Caki2 (cell line): ENCODE results near the gene PEX14. TPM values are rescaled to one million over a fixed set of nuclear protein-coding genes. Genes with fewer than 3 reads are reported as not detected.

Experiments
- DNase-seq: peaks from one replicate; pipeline ENCODE4 v3.0.0-alpha.2; 2015; ENCODE audit warnings: low read depth
- in situ Hi-C: cut with HindIII; loops from 2 replicates; pipeline ENCODE4 v1.10.0; 2016; ENCODE audit warnings: low sequenced_read_pairs, low pct_unique_long_range_greater_than_20kb, mixed read lengths
- total RNA-seq: library from RNA; depleted of rRNA; stranded (reverse); fragments of >200 nt; shearing (Covaris generic); gene quantifications from 2 replicates; pipeline ENCODE4 v1.2.3, GENCODE V29; 2014; ENCODE audit warnings: low replicate concordance

PEX14 gene
- total RNA-seq, 1 experiment from 2014 or later = 24.9 TPM

- DNase-seq = no peak
- in situ Hi-C loops = no loop called here
Observed at GRCh38 chr1:10644307-10645128, 169.8 kb downstream of the PEX14 start.

DNA sequence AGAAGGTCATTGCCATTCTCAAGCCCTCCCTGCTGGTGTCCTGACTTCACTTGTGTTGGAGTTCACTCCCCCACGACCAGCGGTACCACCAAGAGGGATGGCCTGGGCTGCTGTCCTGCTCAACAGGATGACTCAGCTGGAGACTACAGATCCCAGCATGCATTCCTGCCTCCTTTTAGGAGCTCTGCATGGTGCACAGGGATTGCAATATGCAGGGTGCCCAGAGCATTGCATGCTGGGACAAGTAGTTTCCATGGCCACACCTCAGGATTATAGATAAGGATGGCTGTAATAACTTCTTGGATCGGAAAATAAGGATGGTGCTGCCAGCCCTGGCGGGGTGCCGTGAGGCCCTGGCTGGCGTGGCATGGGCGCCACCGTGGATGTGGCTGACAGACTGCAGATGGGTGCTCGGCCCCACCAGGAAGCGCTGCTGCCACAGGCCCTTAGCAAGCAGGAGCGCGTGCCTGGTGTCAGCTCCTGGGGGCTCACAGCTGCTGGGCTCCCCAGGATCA, 171.7 kb downstream of the PEX14 start:
- DNase-seq = no peak

GRCh38 chr1:10647414-10648170, 172.8 kb downstream of the PEX14 start:
- no peak for DNase-seq
- in situ Hi-C loops = no loop called here

More for the DNA sequence above, 171.7 kb downstream of the PEX14 start:
- in situ Hi-C loops = no loop called here

GRCh38 chr1:10648689-10649516, 174.2 kb downstream of the PEX14 start:
- no peak for DNase-seq
- in situ Hi-C loops = no loop called here

DNA sequence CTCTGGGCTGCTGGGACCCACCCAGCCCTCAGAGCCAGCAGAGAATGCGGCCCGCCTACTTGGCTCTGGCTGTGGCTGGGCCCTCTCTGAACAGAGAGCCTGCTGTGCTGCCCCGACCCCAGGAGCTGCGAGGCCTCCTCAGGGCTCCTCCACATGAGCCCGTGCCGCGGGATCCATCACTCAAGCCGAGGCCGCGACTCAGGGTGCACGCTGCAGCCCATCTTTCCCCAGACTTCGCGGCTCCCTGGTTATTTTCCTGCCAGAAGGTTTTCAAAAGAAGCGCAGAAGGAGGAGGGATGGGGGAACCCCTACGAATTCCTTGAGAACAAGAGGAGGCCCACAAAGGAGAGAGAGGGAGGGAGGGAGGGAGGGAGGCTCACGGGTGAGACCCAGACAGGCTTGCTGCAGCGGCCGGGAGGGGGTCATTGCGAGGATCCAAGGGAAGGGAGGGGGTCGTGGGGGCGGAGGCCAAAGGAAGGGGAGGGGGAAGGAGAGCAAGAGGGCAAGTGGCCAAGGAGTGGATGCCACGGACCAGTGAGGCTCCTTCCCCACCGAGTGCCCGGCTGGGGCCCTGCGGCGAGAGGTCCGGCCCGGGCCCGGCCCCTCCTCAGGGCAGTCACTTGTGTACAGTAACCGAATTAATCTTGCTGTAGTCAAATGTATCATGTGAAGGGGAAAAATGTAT, 174.9 kb downstream of the PEX14 start:
- in situ Hi-C loops = no loop called here

DNA sequence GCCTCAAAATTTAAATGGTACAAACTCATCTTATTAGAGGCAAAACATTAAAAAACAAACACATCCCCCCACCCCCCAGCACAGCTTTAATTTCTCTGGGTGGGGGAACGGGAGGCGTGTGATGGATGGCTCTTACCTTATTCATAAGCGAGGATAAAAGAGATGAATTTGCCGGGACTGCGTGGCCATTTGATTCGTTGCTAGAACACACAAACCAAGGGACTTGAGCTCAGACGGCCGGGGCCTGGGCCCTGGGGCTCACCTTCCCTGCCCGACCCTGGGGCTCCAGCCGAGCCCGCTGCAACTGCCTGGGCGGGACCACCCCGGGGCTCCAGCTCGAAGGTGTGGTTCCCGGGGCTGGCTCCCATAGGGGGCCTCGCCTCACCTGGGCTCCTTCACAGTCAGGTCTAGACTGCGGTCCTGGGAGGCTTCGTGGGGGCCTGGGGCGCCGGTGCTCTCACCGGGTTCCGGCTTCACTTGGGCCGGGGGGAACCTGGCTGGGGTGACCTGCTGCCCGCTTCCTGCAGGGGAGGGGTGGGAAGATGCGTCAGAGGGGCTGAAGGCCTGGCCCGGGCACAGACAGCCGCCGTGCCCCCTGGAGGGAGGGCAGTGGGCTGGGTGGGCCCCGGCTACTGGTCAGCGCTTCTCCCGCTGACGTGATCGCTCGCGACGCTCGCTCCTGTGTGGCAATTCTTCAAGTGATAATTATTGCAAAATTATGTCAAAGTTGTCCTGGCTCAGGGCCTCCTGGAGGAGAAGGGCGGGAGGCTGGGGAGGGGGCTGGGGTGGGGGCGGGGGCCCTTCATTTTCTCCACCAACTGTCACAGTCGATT, 176.0 kb downstream of the PEX14 start:
- in situ Hi-C loops = no loop called here
- DNase-seq = no peak

More for the DNA sequence above, 174.9 kb downstream of the PEX14 start:
- DNase-seq = no peak

- in situ Hi-C loops = no loop called here
- no peak for DNase-seq
Observed at GRCh38 chr1:10651389-10651766, 176.6 kb downstream of the PEX14 start.

GRCh38 chr1:10651793-10652192, 177.0 kb downstream of the PEX14 start:
- in situ Hi-C loops = no loop called here
- DNase-seq = no peak

DNA sequence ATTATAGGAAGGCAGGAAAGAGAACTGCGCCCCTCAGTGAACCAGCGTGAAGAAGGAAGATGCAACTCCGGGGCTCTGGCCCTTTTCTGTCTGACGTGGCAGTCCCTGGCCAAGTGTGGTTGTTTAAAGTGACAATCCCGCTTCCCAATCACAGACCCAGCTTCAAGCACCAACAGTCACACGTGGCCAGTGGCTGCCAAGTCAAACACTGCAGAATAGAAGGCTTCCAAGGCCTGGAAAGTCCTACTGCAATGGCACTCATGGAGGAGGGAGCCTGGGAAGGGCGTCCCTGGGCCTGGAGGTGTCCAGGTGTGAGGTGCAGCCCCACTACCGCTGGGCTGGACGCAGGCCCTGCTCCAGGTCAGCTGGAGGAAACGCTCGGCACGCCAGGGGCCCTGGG, 177.9 kb downstream of the PEX14 start:
- DNase-seq = no peak
- in situ Hi-C loops = no loop called here

DNA sequence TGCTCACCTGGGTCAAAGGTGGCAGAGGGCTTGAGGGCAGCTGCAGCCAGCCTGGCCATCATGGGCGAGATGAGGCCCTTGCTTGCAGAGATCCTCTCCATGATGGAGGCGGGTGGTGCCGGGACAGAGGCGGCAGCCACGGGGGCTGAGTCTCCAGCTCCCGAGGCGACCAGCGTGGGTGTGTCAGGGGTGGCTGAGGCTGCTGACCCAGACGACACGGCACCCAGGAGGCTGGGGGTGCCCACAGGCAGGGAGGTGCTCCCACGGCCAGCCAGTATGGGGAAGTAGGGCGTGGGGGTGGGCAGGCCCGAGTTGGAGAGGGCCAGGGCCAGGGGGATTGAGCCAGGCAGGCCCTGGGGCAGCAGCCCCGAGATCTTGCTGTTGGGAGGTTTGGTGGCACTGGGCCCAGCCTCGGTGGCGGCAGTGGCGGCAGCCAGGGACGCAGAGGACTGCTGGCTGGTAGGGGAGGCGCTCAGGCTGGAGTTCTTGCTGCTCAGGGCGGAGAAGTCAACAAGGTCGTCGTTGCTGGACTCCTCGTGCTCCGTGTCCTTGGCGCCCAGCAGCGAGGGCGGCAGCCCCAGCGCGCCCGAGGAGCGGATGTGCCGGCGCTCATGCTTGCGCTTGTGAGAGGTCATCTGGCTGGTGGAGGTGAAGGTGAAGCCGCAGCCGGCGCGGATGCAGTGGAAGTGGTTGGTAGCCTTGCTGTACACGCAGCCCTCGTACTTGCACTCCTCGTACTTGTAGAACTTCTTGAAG, 178.8 kb downstream of the PEX14 start:
- in situ Hi-C loops = no loop called here
- DNase-seq = no peak

- in situ Hi-C loops = no loop called here
- no peak for DNase-seq
Observed at GRCh38 chr1:10655002-10655401, 180.3 kb downstream of the PEX14 start.

- in situ Hi-C loops = no loop called here
- DNase-seq = no peak
Observed at GRCh38 chr1:10656431-10656830, 181.7 kb downstream of the PEX14 start.

GRCh38 chr1:10657088-10657847, 182.5 kb downstream of the PEX14 start:
- no peak for DNase-seq

GRCh38 chr1:10658396-10659066, 183.8 kb downstream of the PEX14 start:
- DNase-seq = no peak
- in situ Hi-C loops = no loop called here

More at GRCh38 chr1:10657088-10657847, 182.5 kb downstream of the PEX14 start:
- in situ Hi-C loops = no loop called here

GRCh38 chr1:10659218-10659617, 184.5 kb downstream of the PEX14 start:
- no peak for DNase-seq
- in situ Hi-C loops = no loop called here
